ENCODE data around the gene SMIM45.

Gene SMIM45

DNA sequence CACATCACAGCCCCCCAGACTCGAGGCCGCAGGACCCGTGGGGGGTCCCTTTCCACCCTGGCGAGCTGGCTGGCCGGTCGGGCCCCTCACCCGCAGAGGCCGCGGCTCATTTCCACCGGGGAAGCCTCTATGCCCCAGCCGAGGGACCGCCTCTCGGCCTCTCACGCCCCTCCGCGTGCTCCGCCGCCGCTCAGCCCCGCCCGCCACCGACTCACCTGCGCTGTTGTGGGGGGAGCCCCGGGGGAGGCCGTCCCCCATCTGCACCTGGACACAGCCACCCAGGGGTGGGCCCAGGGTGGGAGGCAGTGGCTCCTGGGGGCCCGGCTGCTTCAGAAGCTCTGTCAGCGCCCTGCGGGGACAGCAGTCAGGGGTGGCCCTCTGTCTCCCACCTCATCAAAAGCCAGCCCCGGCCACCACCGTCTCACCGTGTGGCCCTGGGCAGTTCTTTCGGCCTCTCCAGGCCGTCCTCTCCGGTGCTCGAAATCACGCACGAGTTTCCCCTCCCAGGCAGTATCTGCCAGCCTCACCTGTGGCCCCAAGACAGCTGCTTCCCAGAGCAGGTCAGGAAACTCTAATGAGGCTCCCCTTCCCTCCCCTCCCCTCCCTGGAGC lies 40.8 kb upstream of the SMIM45 start:
- no peak for TF ChIP-seq JUND (IDR thresholded peaks at IDR 0.05; ENCODE audit: low read depth)
- in situ Hi-C loops (cut with HindIII; ENCODE audit: low pct_unique_long_range_greater_than_20kb, low sequenced_read_pairs): no loop called here

DNA sequence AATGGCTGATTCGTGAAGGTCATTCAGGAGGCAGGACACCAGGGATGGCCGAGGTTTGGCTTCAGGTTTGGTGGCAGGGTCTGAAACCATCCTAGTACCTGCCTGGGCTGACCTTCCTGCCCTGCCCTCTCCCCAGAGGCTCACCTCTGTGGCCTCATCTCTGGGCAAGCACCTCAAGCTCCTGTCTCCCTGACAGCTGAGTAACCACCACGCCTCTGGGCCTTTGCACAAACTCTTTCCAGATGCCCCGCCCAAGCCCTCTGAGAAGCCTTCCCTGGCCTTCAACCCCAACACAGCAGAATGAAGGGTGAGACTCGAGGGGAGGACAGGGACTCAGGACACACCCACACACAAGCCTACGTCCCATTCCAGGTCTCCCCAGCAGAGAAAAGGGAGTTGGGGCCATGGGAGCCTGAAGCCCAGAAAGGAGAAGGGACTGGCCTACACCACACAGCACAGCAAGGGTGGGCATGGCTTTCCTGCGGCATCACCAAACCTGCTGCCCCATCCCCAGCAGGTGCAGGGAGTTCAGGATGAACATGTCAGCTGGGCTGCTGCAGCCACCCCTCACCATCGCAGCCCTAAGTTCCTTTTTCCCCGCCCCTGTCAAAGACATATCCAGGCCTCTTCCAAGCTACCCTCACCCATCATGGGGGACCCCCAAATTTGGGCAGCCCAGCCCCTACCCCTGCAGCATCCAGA lies 39.5 kb upstream of the SMIM45 start:
- DNase-seq (ENCODE audit: low read depth in 1 of 2, low spot score in 1 of 2): no peak
- in situ Hi-C loops (cut with HindIII; ENCODE audit: low pct_unique_long_range_greater_than_20kb, low sequenced_read_pairs): no loop called here
- TF ChIP-seq JUND (IDR thresholded peaks at IDR 0.05; ENCODE audit: low read depth): no peak

More for the DNA sequence above, 40.8 kb upstream of the SMIM45 start:
- DNase-seq (ENCODE audit: low read depth in 1 of 2, low spot score in 1 of 2): no peak

DNA sequence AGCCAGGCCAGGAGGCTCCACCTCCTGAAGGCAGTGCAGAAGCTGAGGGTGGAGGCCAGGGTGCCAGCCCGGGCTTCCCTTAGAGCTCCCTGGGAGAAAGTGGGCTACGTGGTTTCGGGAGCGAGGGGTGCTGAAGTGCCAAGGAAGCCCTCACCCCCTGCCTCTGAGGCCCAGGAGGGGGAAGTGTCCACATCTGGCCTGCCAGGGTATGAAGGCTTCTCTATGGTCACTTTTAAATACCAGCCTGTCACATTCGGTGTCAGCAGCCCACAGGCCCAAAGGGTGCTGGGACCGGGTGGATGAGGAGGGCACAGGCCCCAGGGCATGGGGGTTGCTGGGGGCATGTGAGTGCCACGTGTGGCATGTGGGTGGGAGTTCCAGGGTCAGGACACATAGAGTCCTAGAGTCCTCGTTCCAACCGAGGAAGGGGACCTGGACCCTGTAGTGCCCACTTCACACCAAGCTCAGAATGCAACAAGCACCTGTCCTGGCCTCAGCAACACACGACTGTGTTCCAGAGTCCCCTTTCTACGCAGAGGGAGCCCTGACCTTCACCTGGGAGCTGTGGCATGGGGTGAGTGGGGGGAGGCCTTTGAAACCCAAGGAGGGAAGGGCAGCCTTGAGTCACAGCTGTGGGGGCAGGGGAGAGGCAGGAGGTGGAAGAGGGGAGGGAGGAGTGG lies 38.8 kb upstream of the SMIM45 start:
- no peak for TF ChIP-seq JUND (IDR thresholded peaks at IDR 0.05; ENCODE audit: low read depth)
- DNase-seq (ENCODE audit: low read depth in 1 of 2, low spot score in 1 of 2): no peak
- in situ Hi-C loops (cut with HindIII; ENCODE audit: low pct_unique_long_range_greater_than_20kb, low sequenced_read_pairs): no loop called here

GRCh38 chr22:41913842-41914534 lies 38.0 kb upstream of the SMIM45 start:
- no peak for DNase-seq (ENCODE audit: low read depth in 1 of 2, low spot score in 1 of 2)
- in situ Hi-C loops (cut with HindIII; ENCODE audit: low pct_unique_long_range_greater_than_20kb, low sequenced_read_pairs): no loop called here
- TF ChIP-seq JUND (IDR thresholded peaks at IDR 0.05; ENCODE audit: low read depth): no peak

DNA sequence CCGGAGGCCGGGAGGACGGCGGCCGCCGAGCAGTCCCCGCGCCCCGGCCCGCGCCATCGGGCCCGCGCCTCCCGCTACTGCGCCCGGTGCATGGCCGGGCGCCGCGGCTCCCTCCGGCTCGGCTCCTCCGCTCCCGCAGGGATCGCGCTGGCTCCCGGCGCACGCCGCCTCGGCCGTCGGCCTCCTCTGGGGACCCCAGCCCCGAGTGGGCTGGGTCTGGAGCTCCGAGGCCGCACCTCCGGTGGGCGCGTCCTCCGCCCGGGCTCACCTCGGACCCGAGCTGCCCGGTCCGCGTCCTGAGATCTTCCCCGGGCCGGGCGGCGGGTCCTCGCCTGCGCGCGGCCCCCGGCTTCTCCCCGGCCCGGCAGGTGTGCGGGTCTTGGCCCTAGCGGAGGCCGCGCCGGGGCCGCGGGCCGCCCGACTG lies 37.3 kb upstream of the SMIM45 start:
- no peak for TF ChIP-seq JUND (IDR thresholded peaks at IDR 0.05; ENCODE audit: low read depth)
- in situ Hi-C loops (cut with HindIII; ENCODE audit: low pct_unique_long_range_greater_than_20kb, low sequenced_read_pairs): no loop called here
- DNase-seq (ENCODE audit: low read depth in 1 of 2, low spot score in 1 of 2): peak in 1 of 2 experiments; percentile 81

- no peak for TF ChIP-seq JUND (IDR thresholded peaks at IDR 0.05; ENCODE audit: low read depth)
- in situ Hi-C loops (cut with HindIII; ENCODE audit: low pct_unique_long_range_greater_than_20kb, low sequenced_read_pairs): no loop called here
- DNase-seq (ENCODE audit: low read depth in 1 of 2, low spot score in 1 of 2): peak; percentile 75 to 89
Observed at GRCh38 chr22:41915035-41915785, 36.7 kb upstream of the SMIM45 start, which contains the start of gene SHISA8. Gene SHISA8 (minus strand): TSS chr22:41915074. CDS start chr22:41914667, 407 bp downstream.

- no peak for TF ChIP-seq JUND (IDR thresholded peaks at IDR 0.05; ENCODE audit: low read depth)
- in situ Hi-C loops (cut with HindIII; ENCODE audit: low pct_unique_long_range_greater_than_20kb, low sequenced_read_pairs): no loop called here
- DNase-seq (ENCODE audit: low read depth in 1 of 2, low spot score in 1 of 2): no peak
Observed at GRCh38 chr22:41915786-41916493, 36.0 kb upstream of the SMIM45 start.

DNA sequence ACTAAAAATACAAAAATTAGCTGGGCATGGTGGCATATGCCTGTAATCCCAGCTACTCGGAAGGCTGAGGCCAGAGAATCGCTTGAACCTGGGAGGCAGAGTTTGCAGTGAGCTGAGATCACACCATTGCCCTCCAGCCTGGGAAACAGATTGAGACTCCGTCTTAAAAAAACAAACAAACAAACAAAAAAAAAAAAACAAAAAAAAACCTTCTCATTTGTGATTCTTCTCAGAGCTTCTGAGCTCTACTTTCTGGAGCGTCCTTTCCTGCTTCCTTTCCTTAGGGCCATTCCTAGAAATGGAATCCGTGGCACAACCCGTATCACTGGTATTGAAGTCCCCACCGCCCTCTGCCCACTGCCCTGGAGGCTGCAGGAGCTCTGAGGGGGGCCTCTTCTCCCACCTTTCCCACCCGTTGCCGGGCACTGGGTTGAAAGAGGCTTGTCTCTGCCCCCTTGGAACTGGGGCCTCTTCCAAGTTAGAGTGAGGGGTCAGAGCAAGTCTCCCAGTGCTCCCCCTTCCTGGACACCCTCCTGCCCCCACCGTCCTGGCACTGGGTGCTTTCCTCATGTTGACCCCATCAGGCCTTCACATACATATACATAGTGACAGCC lies 35.1 kb upstream of the SMIM45 start:
- no peak for DNase-seq (ENCODE audit: low read depth in 1 of 2, low spot score in 1 of 2)
- TF ChIP-seq JUND (IDR thresholded peaks at IDR 0.05; ENCODE audit: low read depth): no peak
- in situ Hi-C loops (cut with HindIII; ENCODE audit: low pct_unique_long_range_greater_than_20kb, low sequenced_read_pairs): no loop called here

DNA sequence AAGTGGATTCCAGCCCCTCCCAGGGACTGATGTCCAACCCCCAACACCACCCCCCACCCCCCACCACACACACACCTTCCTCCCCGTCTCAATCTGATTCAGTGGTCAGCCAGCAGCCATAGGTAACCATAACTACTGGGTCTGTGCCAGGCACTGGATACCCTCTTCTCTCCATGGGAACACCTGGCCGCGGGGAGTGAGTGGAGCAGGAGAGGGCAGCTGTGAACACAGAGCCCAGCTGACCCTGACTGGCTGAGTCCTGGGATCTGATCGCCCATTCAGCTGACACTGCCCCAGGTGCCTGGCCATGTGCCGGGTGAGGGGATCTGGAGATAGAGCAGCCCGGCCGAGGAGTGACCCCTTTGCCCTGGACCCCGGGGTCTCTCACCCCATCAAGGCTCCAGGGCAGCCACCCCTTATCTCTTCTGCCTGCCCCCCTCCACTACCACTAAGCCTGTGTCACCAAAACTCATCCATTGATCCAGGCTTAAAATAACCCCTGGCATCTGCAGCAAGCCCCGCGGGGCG lies 34.5 kb upstream of the SMIM45 start:
- no peak for TF ChIP-seq JUND (IDR thresholded peaks at IDR 0.05; ENCODE audit: low read depth)
- in situ Hi-C loops (cut with HindIII; ENCODE audit: low pct_unique_long_range_greater_than_20kb, low sequenced_read_pairs): no loop called here
- DNase-seq (ENCODE audit: low read depth in 1 of 2, low spot score in 1 of 2): no peak

- no peak for TF ChIP-seq JUND (IDR thresholded peaks at IDR 0.05; ENCODE audit: low read depth)
- DNase-seq (ENCODE audit: low read depth in 1 of 2, low spot score in 1 of 2): peak in 1 of 2 experiments; percentile 44
- in situ Hi-C loops (cut with HindIII; ENCODE audit: low pct_unique_long_range_greater_than_20kb, low sequenced_read_pairs): no loop called here
Observed at GRCh38 chr22:41917903-41918791, 33.8 kb upstream of the SMIM45 start.
